Stimulated activated CD8-positive, alpha-beta memory T cell treated with anti-CD3 and anti-CD28 coated beads, Interleukin-4, amount 100 ng/mL, for 1 hour (primary cell): ENCODE results near the gene TEPSIN.

Experiments used
- DNase-seq, 2 donors: peaks; one replicate each; pipeline ENCODE4 v3.0.0-alpha.2; 2020; ENCODE audit warnings: low read depth in 2 of 2, low spot score in 1 of 2

TEPSIN gene, protein sequence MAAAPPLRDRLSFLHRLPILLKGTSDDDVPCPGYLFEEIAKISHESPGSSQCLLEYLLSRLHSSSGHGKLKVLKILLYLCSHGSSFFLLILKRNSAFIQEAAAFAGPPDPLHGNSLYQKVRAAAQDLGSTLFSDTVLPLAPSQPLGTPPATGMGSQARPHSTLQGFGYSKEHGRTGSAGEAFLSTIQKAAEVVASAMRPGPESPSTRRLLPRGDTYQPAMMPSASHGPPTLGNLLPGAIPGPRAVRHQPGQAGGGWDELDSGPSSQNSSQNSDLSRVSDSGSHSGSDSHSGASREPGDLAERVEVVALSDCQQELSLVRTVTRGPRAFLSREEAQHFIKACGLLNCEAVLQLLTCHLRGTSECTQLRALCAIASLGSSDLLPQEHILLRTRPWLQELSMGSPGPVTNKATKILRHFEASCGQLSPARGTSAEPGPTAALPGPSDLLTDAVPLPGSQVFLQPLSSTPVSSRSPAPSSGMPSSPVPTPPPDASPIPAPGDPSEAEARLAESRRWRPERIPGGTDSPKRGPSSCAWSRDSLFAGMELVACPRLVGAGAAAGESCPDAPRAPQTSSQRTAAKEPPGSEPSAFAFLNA

DNA sequence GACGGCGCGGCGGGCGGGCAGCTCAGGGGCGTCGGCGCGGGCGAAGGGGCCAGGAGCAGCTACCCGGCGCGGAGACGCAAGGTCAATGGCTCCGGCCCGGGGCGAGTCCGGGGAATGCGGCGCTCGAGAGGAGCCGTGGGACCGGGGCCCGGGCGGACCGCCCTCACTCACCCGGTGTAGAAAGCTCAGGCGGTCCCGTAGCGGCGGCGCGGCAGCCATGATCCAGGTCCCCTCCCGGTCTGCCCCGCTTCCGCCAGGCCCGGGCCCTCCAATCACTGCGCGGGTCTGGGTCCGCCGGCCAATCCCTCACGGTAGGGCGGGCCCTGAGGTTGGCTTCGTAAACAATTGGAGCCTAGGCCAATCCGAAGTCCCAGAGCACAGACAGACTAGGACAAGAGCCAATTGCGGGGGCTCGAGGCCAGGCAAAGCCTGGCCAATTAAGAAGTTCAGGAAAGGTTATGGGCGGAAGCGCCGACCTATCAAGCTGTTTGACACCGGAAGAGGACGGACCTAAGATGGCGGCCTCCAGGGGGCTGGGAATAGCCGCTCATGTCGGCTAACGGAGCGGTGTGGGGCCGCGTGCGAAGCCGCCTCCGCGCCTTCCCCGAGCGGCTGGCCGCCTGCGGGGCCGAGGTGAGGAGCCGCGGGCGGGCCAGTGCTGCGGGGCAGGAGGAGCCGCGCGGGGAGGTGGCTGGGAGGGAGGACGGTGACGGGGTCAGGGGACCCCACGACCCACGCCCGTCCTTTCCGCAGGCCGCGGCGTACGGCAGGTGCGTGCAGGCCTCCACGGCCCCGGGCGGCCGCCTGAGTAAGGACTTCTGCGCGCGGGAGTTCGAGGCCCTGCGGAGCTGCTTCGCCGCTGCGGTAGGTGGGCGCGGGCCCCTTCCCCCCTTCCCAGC, at the start of gene TEPSIN, which contains the start of gene NDUFAF8:
TEPSIN (minus strand) TSS at position 241 of the 899 bp plus-strand sequence; CDS start at position 219, 22 bp downstream.
NDUFAF8 (plus strand) TSS at position 504 of the 899 bp plus-strand sequence; CDS start at position 550, 46 bp downstream.
- DNase-seq, result peak; percentile 87 to 89

- no peak for DNase-seq
These were observed 49.0 kb upstream of the TEPSIN start for GRCh38 chr17:81287741-81288430.

GRCh38 chr17:81287152-81287551, 48.3 kb upstream of the TEPSIN start:
- no peak for DNase-seq

- DNase-seq, result no peak
These were observed 47.8 kb upstream of the TEPSIN start for GRCh38 chr17:81286491-81287145.

DNA sequence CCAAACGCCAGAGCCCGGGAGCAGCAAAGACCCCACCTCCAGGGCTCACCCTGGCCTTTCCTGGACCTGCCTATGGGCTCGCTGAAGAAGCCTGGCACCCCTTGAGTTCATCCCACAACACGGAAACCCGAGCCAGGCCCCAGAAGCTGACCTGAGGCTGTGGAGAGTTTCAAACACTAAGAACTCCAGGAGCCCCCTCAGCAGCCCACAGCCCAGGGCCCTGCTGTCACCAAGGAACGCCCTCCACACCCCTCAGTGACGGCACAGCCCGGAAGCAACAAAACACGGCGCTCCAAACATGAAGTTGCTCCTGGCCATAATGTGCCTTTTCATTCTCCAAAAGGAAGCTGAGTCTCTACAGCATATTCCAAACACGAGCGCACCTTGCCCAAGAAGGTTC, 47.0 kb upstream of the TEPSIN start:
- no peak for DNase-seq

DNA sequence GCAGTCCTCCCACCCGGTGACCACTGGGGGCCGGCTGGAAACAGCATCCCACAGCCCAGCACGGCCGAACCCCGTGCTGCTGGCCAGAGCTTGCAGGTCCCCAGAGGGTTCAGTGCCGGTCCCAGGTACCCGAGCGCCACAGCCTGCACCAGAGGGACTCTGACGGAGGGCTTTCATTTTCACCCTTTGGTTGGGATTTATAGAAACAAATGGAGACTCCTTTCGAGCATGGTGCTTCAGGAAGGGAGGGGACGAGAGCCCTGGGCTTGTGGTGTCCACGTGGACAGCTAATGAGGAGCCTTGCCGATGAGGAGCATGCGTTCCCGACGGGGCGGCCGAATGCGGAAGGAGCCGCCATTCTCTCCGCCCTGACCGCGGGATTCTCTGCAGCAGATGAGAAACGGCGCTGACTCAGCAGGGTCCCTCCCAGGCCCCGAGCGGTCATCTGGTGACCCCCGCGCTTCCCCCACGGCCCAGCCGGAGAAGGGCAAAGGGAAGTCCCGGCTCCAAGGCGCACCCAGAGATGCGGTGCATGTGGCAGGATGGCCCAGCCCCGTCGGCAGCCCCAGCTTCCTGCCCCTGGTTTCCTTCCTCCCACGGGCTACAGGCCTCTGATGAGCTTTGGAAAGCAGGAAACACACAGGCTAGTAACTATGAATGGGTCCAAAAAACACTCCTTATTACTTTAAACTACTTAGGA, 46.5 kb upstream of the TEPSIN start:
- DNase-seq, result no peak

- no peak for DNase-seq
These were observed 44.0 kb upstream of the TEPSIN start for GRCh38 chr17:81282876-81283275.

DNA sequence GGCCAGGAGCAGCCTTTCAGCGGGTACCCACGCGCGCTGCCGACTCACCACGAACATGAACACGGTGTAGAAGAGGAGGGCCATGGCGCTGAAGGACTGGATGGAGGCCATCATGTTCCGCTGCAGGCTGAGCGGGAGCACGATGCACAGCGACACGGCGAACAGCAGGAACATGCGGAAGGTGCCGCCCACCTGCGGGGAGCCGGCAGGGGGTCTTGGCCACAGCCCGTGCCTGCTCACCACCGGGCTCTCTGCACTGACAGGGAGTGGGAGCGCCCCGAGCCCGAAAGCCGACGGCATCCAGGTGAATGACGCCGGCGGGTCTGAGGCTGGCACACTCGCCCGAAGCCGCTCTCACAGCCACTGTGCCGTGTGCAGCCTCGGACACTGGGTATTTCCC, 43.3 kb upstream of the TEPSIN start:
- no peak for DNase-seq

GRCh38 chr17:81280571-81280970, 41.7 kb upstream of the TEPSIN start:
- no peak for DNase-seq

DNA sequence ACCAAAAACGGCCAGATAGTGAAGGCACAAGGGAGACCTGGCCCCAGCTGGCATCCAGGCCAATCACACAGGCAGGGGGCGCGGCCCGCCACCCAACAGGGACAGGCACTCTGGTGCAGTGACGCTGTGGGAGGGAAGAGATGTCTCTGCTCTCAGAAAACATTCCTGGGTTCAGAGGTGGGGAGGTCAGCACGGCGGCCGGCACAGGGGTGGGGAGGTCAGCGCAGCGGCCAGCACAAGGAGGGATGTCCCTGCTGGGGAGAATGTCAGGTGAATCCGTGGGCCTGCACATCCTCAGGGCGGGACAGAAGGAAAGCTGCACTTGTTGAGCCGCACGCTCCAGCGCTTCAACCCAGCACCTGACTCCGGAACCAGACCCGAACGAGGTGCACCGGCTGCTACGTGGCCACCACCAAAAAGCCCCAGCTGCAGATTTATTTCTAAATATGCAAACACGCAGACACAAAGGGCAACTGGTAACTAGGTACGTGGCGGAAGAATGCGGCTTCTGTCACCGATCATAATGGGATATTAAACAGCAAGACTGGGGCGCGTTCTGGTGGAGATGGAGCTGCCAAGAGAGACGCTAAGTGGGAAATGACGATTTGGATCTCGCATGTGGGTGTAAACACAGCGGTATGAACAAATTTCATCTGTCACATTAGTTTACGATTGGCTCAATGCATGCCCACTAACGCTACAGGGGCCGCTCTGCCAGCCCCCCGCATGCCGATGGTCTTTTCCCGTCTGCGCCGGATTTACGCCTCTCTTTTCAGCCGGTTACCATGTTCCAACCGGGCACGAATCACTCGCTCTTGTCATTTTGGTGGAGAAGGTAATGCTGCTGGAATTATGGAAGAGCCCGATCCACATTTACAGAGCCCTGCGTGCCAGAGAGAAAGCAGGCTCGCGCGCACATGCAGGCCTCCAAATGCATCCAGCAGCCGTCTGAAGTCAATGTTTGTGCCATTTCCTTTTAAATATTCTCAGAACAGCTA, 40.7 kb upstream of the TEPSIN start:
- no peak for DNase-seq

DNA sequence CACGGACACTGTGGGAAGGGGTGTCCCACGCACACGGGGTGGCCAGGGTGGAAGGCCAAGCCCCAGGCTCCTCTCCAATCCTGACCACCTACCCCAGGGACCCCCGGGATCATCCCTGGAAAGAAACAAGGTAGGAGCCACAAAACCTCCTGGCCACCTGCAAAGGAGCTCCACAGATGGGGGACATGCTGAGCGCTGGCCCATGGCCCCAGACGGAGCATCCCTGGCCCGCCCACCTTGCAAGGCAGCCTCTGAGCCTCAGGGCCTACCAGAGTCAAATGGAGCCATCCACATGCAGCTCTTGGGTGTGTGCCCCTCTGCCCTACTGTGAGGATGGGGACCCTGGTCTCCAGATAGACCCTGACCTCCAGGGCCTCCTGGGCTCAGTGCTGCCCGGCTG, 40.0 kb upstream of the TEPSIN start:
- DNase-seq, result no peak

DNA sequence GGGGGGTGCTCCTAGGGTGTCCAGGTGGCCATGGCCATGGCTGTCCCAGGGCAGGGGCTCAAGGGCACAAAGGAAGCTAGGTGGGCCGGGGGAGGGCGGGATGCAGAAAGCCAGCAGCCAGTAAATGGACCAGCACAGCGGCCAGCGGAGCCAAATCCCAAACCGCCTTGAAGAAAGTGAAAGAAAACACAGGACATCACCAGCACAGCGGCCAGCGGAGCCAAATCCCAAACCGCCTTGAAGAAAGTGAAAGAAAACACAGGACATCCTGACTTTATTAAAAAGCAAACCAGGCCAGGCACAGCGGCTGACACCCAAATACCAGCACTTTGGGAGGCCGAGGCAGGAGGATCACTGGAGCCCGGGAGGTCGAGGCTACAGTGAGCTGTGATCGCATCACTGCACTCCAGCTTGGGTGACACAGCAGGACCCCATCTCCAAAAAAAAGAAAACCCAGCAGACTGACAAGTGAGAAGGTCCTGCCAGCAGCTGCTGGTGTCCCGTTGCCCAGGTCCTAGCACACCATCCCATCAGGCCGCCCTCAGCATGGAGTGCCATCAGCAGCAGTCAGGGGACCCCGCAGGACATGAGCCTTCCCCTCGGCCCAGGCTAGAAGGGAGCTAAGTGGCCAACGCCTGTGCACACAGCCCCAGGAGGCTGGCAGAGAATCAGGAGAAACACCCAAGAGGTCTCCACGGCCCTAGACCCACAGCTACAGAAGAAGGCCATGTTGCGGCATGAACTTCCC, 39.3 kb upstream of the TEPSIN start:
- DNase-seq, result no peak

DNA sequence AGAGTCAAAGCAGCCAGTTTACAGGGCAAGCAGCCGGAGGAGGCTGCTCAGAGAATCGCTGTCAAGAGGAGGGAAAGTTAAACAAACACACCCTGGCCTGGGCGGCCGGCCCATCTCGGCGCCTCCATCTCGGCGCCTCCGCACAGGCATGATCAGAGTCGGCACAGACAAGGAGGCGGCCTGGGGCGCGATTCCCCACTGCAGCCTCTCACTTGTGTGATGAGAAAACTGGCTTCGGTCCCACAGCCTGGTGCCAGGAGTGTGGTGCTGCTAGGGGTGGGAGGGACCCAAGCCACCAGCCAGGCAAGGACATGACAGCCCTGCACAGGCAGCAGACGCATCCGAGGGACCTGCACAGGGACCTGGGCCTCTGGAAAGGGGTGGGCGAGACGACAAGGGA, 38.6 kb upstream of the TEPSIN start:
- no peak for DNase-seq

- no peak for DNase-seq
These were observed 37.9 kb upstream of the TEPSIN start for GRCh38 chr17:81276781-81277180.

DNA sequence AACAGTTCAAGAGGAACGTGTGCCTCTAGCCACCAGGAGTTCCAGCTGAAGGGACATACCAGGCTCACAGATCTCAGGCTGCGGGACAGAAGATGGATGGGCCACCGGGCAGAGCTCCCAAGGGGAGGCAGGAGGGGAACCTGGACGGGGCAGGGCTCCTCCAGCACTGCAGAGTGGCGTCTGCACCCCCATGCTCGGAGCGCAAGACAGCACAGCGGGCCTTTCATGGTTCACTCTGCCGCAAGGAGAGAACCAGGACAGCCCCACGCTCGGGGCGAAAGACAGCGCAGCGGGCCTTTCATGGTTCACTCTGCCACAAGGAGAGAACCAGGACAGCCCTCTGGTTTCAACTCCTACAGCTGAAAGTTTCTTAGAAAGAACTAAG, 35.6 kb upstream of the TEPSIN start:
- no peak for DNase-seq

GRCh38 chr17:81273698-81274470, 35.0 kb upstream of the TEPSIN start:
- no peak for DNase-seq

DNA sequence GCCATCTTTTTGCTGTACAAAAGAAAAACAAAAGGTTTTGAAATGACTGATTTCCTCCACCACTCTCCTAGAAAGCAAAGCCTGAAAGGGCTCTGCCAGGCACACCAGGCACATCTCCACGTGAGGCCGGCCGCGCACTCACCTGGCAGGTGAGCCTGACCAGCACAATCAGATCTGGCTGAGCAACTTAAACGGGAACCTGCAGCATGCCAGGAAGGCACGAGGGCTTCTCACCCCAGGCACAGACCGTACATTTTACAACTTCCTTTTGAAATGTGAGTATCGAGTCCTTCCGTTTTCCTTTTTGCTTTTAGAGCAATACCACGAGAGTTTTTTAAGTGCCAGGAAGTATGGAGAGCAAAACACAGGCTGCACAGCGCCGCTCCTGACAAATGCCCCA, 33.8 kb upstream of the TEPSIN start:
- no peak for DNase-seq
